ENCODE data around the gene CHD3.

CHD3 gene

DNA sequence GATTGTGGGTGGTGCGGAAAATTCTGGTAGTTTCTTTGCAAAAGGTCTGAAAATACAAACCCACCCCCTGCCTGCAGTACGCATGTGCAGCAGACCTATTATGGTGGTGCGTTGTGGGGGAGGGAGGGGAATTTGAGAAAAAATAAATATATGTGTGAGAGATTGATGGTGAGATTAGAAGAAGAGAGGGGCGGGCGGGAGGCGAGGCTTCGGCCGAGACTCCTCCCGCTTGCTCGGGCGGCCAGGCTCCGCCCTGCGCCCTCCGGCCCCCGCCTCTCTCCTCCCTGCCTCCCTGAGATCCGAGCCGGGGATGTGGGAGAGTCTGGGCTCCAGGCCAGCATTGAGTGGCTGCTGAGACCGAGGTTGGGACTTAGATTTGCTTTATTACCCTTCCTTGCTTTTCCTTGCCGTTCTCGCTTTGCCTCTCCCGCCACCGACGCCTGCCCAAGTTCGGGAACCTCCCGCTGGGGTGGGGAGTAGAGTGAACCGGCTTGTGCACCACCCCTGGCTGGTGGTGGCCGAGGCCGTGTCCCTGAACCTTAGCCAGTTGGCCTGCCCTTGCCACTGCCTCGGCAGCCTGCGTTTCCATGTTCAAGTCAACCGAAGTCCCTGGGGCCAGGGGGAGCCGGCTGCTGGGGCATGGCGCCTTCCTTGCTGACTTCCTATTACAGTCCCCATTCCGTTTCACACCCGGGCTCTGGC, 956 bp upstream of the CHD3 start (continued):
- TF ChIP-seq ZNF510 (tag by site-specific recombination; IDR thresholded peaks at IDR 0.05; ENCODE audit: insufficient replicate concordance) (no peak), ZNF140 (tag by site-specific recombination; IDR thresholded peaks at IDR 0.05) (no peak), ZNF558 (tag by site-specific recombination; IDR thresholded peaks at IDR 0.05) (no peak), ZNF426 (tag by site-specific recombination; IDR thresholded peaks at IDR 0.05) (no peak), ZNF274 (IDR thresholded peaks at IDR 0.05; ENCODE audit: low read length) (no peak), ZNF274 (tag by site-specific recombination; IDR thresholded peaks at IDR 0.05; ENCODE audit: borderline replicate concordance) (no peak), ZNF148 (tag by site-specific recombination; IDR thresholded peaks at IDR 0.05; ENCODE audit: borderline replicate concordance) (no peak), ZNF514 (tag by site-specific recombination; IDR thresholded peaks at IDR 0.05) (no peak), REPIN1 (tag by site-specific recombination; IDR thresholded peaks at IDR 0.05; ENCODE audit: low read depth) (peak; percentile 41; the same call in 1 of the 2 replicates), ZNF645 (tag by site-specific recombination; IDR thresholded peaks at IDR 0.05) (no peak), ZNF24 (tag by site-specific recombination; IDR thresholded peaks at IDR 0.05) (0 out of 2 replicates have a peak, but pooled peaks have one; percentile 36), PATZ1 (tag by site-specific recombination; IDR thresholded peaks at IDR 0.05) (peak; percentile 96), ZNF10 (tag by site-specific recombination; IDR thresholded peaks at IDR 0.05) (no peak), ZSCAN30 (tag by site-specific recombination; IDR thresholded peaks at IDR 0.05) (peak; percentile 90), ZNF677 (tag by site-specific recombination; IDR thresholded peaks at IDR 0.05) (no peak), KLF9 (tag by site-specific recombination; IDR thresholded peaks at IDR 0.05; ENCODE audit: low read depth) (peak; percentile 49), PRDM4 (tag by site-specific recombination; IDR thresholded peaks at IDR 0.05) (no peak; the same call in 1 of the 2 replicates), ZNF214 (tag by site-specific recombination; IDR thresholded peaks at IDR 0.05; ENCODE audit: borderline replicate concordance) (no peak), ZBTB1 (tag by site-specific recombination; IDR thresholded peaks at IDR 0.05) (no peak), RBAK (tag by site-specific recombination; IDR thresholded peaks at IDR 0.05) (no peak), ZNF366 (tag by site-specific recombination; conservative IDR thresholded peaks at IDR 0.05) (peak; percentile 95), ZNF707 (tag by site-specific recombination; IDR thresholded peaks at IDR 0.05) (no peak), ZNF610 (tag by site-specific recombination; IDR thresholded peaks at IDR 0.05; ENCODE audit: borderline replicate concordance) (no peak; the same call in 1 of the 2 replicates), ZNF624 (tag by site-specific recombination; IDR thresholded peaks at IDR 0.05) (no peak), ZBTB48 (tag by site-specific recombination; IDR thresholded peaks at IDR 0.05) (peak; percentile 95), ZIC2 (tag by site-specific recombination; IDR thresholded peaks at IDR 0.05) (peak; percentile 68)
- TF ChIP-seq, protein P1, sequence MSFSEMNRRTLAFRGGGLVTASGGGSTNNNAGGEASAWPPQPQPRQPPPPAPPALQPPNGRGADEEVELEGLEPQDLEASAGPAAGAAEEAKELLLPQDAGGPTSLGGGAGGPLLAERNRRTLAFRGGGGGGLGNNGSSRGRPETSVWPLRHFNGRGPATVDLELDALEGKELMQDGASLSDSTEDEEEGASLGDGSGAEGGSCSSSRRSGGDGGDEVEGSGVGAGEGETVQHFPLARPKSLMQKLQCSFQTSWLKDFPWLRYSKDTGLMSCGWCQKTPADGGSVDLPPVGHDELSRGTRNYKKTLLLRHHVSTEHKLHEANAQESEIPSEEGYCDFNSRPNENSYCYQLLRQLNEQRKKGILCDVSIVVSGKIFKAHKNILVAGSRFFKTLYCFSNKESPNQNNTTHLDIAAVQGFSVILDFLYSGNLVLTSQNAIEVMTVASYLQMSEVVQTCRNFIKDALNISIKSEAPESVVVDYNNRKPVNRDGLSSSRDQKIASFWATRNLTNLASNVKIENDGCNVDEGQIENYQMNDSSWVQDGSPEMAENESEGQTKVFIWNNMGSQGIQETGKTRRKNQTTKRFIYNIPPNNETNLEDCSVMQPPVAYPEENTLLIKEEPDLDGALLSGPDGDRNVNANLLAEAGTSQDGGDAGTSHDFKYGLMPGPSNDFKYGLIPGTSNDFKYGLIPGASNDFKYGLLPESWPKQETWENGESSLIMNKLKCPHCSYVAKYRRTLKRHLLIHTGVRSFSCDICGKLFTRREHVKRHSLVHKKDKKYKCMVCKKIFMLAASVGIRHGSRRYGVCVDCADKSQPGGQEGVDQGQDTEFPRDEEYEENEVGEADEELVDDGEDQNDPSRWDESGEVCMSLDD (tag by site-specific recombination; IDR thresholded peaks at IDR 0.05) = peak; percentile 58; the same call in 1 of the 2 replicates
- TF ChIP-seq, protein P2, sequence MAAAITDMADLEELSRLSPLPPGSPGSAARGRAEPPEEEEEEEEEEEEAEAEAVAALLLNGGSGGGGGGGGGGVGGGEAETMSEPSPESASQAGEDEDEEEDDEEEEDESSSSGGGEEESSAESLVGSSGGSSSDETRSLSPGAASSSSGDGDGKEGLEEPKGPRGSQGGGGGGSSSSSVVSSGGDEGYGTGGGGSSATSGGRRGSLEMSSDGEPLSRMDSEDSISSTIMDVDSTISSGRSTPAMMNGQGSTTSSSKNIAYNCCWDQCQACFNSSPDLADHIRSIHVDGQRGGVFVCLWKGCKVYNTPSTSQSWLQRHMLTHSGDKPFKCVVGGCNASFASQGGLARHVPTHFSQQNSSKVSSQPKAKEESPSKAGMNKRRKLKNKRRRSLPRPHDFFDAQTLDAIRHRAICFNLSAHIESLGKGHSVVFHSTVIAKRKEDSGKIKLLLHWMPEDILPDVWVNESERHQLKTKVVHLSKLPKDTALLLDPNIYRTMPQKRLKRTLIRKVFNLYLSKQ (tag by site-specific recombination; IDR thresholded peaks at IDR 0.05; ENCODE audit: borderline replicate concordance) = no peak
